A673 (cell line): ENCODE data around the gene FADS6. TPM values are rescaled to one million over a fixed set of nuclear protein-coding genes. Genes with fewer than 3 reads are reported as not detected.

Experiments
- Bru-seq: library from RNA; stranded (reverse); fragments of 400-500 nt; gene quantifications from one replicate; lab custom pipeline; 2021; lab: Mats Ljungman, UMichigan
- BruChase-seq, 2 experiments: library from RNA; stranded (reverse); fragments of 400-500 nt; gene quantifications; one replicate each; lab custom pipeline; 2021; lab: Mats Ljungman, UMichigan
- BruUV-seq: library from RNA; stranded (reverse); fragments of 400-500 nt; replicated peaks from 2 replicates; lab custom pipeline; 2021; lab: Mats Ljungman, UMichigan
- CTCF ChIA-PET: fragments of 300-600 bp; sonication (Branson Sonifier 250); formaldehyde crosslinking; loops from one replicate; lab custom pipeline; 2022; ENCODE audit warnings: antibody characterized with exemption; lab: Charles Lee
- POLR2A ChIA-PET: fragments of 300-600 bp; sonication (Branson Sonifier 250); formaldehyde crosslinking; loops from one replicate; lab custom pipeline; 2022; ENCODE audit warnings: antibody characterized with exemption; ENCODE audit not compliant: low non-redundant PET; lab: Charles Lee
- DNase-seq: peaks from one replicate; pipeline ENCODE4 v3.0.0-alpha.2; 2015; ENCODE audit warnings: low spot score
- H3K27ac ChIP-seq: fragments of 200-600 bp; sonication (generic); 2 replicates; pipeline ENCODE4 v1.5.1; 2016; ENCODE audit warnings: mixed run types, low read depth, mild to moderate bottlenecking, mixed read lengths, antibody characterized with exemption, low read length; ENCODE audit not compliant: poor library complexity, severe bottlenecking
- H3K27me3 ChIP-seq: fragments of 200-600 bp; sonication (generic); replicated peaks from 2 replicates; pipeline ENCODE4 v1.6.1; 2017; ENCODE audit warnings: mixed run types, low read depth, mild to moderate bottlenecking, mixed read lengths, antibody characterized with exemption, low read length; ENCODE audit not compliant: insufficient read depth, poor library complexity
- H3K36me3 ChIP-seq: fragments of 200-600 bp; sonication (generic); 2 replicates; pipeline ENCODE4 v1.6.1; 2016; ENCODE audit warnings: mixed run types, mild to moderate bottlenecking, mixed read lengths, antibody characterized with exemption, low read length; ENCODE audit not compliant: insufficient read depth, poor library complexity, severe bottlenecking
- H3K4me1 ChIP-seq: fragments of 200-600 bp; sonication (generic); 2 replicates; pipeline ENCODE4 v1.6.1; 2017; ENCODE audit warnings: mixed run types, mild to moderate bottlenecking, mixed read lengths, antibody characterized with exemption, low read length; ENCODE audit not compliant: insufficient read depth, poor library complexity, severe bottlenecking
- H3K4me3 ChIP-seq: fragments of 200-600 bp; sonication (generic); 2 replicates; pipeline ENCODE4 v1.5.1; 2016; ENCODE audit warnings: low read depth, mixed run types, mild to moderate bottlenecking, mixed read lengths, low read length; ENCODE audit not compliant: poor library complexity, severe bottlenecking
- H3K9me3 ChIP-seq: fragments of 200-600 bp; sonication (generic); 2 replicates; pipeline ENCODE4 v1.6.1; 2016; ENCODE audit warnings: mixed run types, low read depth, mild to moderate bottlenecking, mixed read lengths, antibody characterized with exemption, low read length; ENCODE audit not compliant: poor library complexity, severe bottlenecking
- EZH2 ChIP-seq: fragments of 200-600 bp; sonication (generic); IDR thresholded peaks from 2 replicates; pipeline ENCODE4 v1.6.1; 2017; ENCODE audit warnings: borderline replicate concordance, low read depth, mild to moderate bottlenecking, mixed read lengths, antibody characterized with exemption, low read length; ENCODE audit not compliant: poor library complexity, severe bottlenecking
- intact Hi-C: fragments of 100-400 bp; cut with micrococcal nuclease; formaldehyde crosslinking; loops from one replicate; pipeline ENCODE4 v1.10.0; 2022; ENCODE audit not compliant: unreplicated experiment
- long read RNA-seq: library from polyadenylated mRNA; stranded (forward); transcript quantifications from one replicate; pipeline ENCODE4 v2.0.0, GENCODE V29; 2022
- total RNA-seq: library from RNA; stranded (reverse); gene quantifications from 2 replicates; pipeline ENCODE4 v1.2.3, GENCODE V29; 2021
- TF ChIP-seq, protein P1 (sequence below): fragments of 300-800, 200-600 bp; sonication (generic); conservative IDR thresholded peaks from 2 replicates; pipeline ENCODE4 v1.5.1; 2017; ENCODE audit warnings: low read depth, mild to moderate bottlenecking, antibody characterized with exemption, low read length, moderate library complexity, mixed read lengths

FADS6 gene
- total RNA-seq (not detected in 2 replicates), Bru-seq, nascent RNA (not detected), BruChase-seq, experiment 1, labeled RNA remaining after a 2-hour chase (not detected), BruChase-seq, experiment 2, labeled RNA remaining after a 6-hour chase (not detected)
- long read RNA-seq: 0 reads

- no peaks in the 10 kb centered on the region for H3K36me3 ChIP-seq
- H3K4me3 ChIP-seq: peak within 1 kb of the TSS; percentile 25
- DNase-seq: no peak
- ChIA-PET CTCF (no interaction called here), POLR2A (interaction anchor here (0.6 kb wide), 1 partner anchor 807 kb away, joined by 3 read pairs; no protein-coding TSS in a partner anchor)
- no peak within 1 kb of the TSS for H3K27ac ChIP-seq
- H3K27me3 ChIP-seq: peaks cover 74% of the 10 kb centered on the region
- intact Hi-C loops: no loop called here
- TF ChIP-seq, protein P1, sequence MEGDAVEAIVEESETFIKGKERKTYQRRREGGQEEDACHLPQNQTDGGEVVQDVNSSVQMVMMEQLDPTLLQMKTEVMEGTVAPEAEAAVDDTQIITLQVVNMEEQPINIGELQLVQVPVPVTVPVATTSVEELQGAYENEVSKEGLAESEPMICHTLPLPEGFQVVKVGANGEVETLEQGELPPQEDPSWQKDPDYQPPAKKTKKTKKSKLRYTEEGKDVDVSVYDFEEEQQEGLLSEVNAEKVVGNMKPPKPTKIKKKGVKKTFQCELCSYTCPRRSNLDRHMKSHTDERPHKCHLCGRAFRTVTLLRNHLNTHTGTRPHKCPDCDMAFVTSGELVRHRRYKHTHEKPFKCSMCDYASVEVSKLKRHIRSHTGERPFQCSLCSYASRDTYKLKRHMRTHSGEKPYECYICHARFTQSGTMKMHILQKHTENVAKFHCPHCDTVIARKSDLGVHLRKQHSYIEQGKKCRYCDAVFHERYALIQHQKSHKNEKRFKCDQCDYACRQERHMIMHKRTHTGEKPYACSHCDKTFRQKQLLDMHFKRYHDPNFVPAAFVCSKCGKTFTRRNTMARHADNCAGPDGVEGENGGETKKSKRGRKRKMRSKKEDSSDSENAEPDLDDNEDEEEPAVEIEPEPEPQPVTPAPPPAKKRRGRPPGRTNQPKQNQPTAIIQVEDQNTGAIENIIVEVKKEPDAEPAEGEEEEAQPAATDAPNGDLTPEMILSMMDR: no peak
- TF ChIP-seq EZH2: peak; percentile 97
- BruUV-seq: no TSS peak
- H3K4me1 ChIP-seq: no peaks in the 10 kb centered on the region
- H3K9me3 ChIP-seq: no peaks in the 10 kb centered on the region
Observed at GRCh38 chr17:74892974-74893911, at the start of gene FADS6. Gene FADS6 (minus strand): TSS chr17:74893633. CDS start chr17:74893595, 38 bp downstream.

GRCh38 chr17:74941128-74941725, 47.8 kb upstream of the FADS6 start:
- intact Hi-C loops: no loop called here
- Histone ChIP-seq H3K27me3 (peaks cover 93% of the 10 kb centered on the region), H3K4me3 (no peak overlapping the region), H3K4me1 (no peaks in the 10 kb centered on the region), H3K36me3 (no peaks in the 10 kb centered on the region), H3K27ac (no peak overlapping the region), H3K9me3 (no peaks in the 10 kb centered on the region)
- POLR2A ChIA-PET: no interaction called here
- DNase-seq: no peak
- CTCF ChIA-PET: no interaction called here
- no TSS peak for BruUV-seq
- TF ChIP-seq, protein P1: no peak
- no peak for TF ChIP-seq EZH2

DNA sequence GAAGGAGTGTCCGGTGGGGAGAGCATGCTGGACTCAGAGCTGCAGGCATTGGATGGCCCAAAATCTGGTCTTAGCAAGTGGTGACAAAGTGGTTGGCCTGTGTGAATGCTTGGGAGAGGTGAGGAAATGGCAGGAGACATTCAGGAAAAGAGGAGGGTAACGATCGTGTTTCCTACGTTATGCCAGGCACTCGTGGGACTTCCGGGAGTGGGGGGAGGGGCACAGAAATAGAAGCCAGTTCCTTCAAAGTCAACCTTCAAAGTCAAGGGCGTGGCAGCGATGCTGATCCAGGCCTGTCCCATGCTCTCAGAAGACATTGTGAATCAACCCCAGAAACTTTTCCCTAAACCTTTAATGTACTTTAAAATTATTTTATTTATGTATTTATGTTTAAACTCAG, 46.1 kb upstream of the FADS6 start:
- POLR2A ChIA-PET: no interaction called here
- TF ChIP-seq, protein P1: no peak
- no peak for TF ChIP-seq EZH2
- no peaks in the 10 kb centered on the region for H3K36me3 ChIP-seq
- CTCF ChIA-PET: no interaction called here
- no TSS peak for BruUV-seq
- no peak overlapping the region for H3K27ac ChIP-seq
- intact Hi-C loops: no loop called here
- no peak overlapping the region for H3K4me3 ChIP-seq
- H3K4me1 ChIP-seq: no peaks in the 10 kb centered on the region
- DNase-seq: no peak
- no peaks in the 10 kb centered on the region for H3K9me3 ChIP-seq
- peaks cover 96% of the 10 kb centered on the region for H3K27me3 ChIP-seq
